Ascending aorta (tissue), 2 donors: ENCODE measurements around the gene DHX38. TPM values are rescaled to one million over a fixed set of nuclear protein-coding genes. Genes with fewer than 3 reads are reported as not detected.
"Not testable (repeated sequence)": the region's sequence is repeated elsewhere in the genome, so short reads cannot be mapped to it uniquely, and the experiment has no call there.

Experiments used
- DNase-seq, 2 donors: peaks; one replicate each; pipeline ENCODE4 v3.0.0-alpha.2; 2019; ENCODE audit warnings: low spot score in 2 of 2
- H3K27ac ChIP-seq, 2 donors: fragments of 200-600 bp; sonication (generic); one replicate each; pipeline ENCODE4 v1.5.1; 2016 to 2017; ENCODE audit warnings: mild to moderate bottlenecking in 1 of 2
- H3K27me3 ChIP-seq: fragments of 200-600 bp; sonication (generic); one replicate; pipeline ENCODE4 v1.5.1; 2017
- H3K36me3 ChIP-seq, 2 donors: fragments of 200-600 bp; sonication (generic); one replicate each; pipeline ENCODE4 v1.5.1; 2016
- H3K4me1 ChIP-seq, 2 donors: fragments of 200-600 bp; sonication (generic); one replicate each; pipeline ENCODE4 v1.5.1; 2016 to 2017; ENCODE audit warnings: mild to moderate bottlenecking in 1 of 2
- H3K4me3 ChIP-seq, 2 donors: fragments of 200-600 bp; sonication (generic); one replicate each; pipeline ENCODE4 v1.5.1; 2016 to 2017; ENCODE audit warnings: mild to moderate bottlenecking in 1 of 2
- H3K9me3 ChIP-seq, 2 donors: fragments of 200-600 bp; sonication (generic); one replicate each; pipeline ENCODE4 v1.5.1; 2016
- CTCF ChIP-seq, 3 experiments: fragments of 200-600 bp in 2 of 3; fragments of 450-650 bp in 1 of 3; sonication (generic) in 2 of 3; IDR thresholded peaks; one replicate each; pipeline ENCODE4 v1.5.1; 2016 to 2019; ENCODE audit warnings: antibody characterized with exemption in 3 of 3, mild to moderate bottlenecking in 1 of 3, moderate library complexity in 1 of 3
- intact Hi-C: fragments of 100-400 bp; cut with DNase I; formaldehyde crosslinking; loops from one replicate; pipeline ENCODE4 v1.15.1; 2023
- total RNA-seq: library from RNA; depleted of rRNA; stranded (reverse); fragments of >200 nt; gene quantifications from one replicate; pipeline ENCODE4 v1.1.0, GENCODE V29; 2016

The DHX38 gene
- total RNA-seq, 1 donor from 2014 or later, result 11.7 TPM

- H3K27ac ChIP-seq, result no peak overlapping the region
- no peaks in the 10 kb centered on the region for H3K36me3 ChIP-seq
- no peak for DNase-seq
- peaks cover 0 to 6% of the 10 kb centered on the region in 2 donors for H3K9me3 ChIP-seq
- no peak for TF ChIP-seq CTCF (IDR thresholded peaks at IDR 0.05)
- no peaks in the 10 kb centered on the region for H3K27me3 ChIP-seq
- intact Hi-C loops, result no loop called here
- H3K4me3 ChIP-seq, result no peak overlapping the region
- H3K4me1 ChIP-seq, result no peaks in the 10 kb centered on the region
Measured at GRCh38 chr16:72051818-72052217, 41.8 kb upstream of the DHX38 start.

GRCh38 chr16:72054254-72054847 lies 39.3 kb upstream of the DHX38 start, which contains the start of gene HP:
Gene HP (plus strand): TSS chr16:72054505. CDS start chr16:72054653, 148 bp downstream.
- H3K4me1 ChIP-seq, H3K27ac ChIP-seq, H3K27me3 ChIP-seq, H3K4me3 ChIP-seq, DNase-seq, intact Hi-C loops, H3K9me3 ChIP-seq, H3K36me3 ChIP-seq: not testable (repeated sequence)

GRCh38 chr16:72055911-72056310 lies 37.7 kb upstream of the DHX38 start:
- no peaks in the 10 kb centered on the region for H3K36me3 ChIP-seq
- H3K4me3 ChIP-seq, result no peak overlapping the region
- H3K27me3 ChIP-seq, result no peaks in the 10 kb centered on the region
- no peak overlapping the region for H3K27ac ChIP-seq
- no peaks in the 10 kb centered on the region for H3K4me1 ChIP-seq
- intact Hi-C loops, result no loop called here
- no peak for DNase-seq
- TF ChIP-seq CTCF (IDR thresholded peaks at IDR 0.05), result no peak
- no peaks in the 10 kb centered on the region for H3K9me3 ChIP-seq

GRCh38 chr16:72057313-72057712 lies 36.3 kb upstream of the DHX38 start:
- H3K27ac ChIP-seq, H3K27me3 ChIP-seq, H3K4me1 ChIP-seq, H3K9me3 ChIP-seq, H3K36me3 ChIP-seq, DNase-seq, intact Hi-C loops, H3K4me3 ChIP-seq: not testable (repeated sequence)

- DNase-seq, H3K4me3 ChIP-seq, H3K36me3 ChIP-seq, intact Hi-C loops, H3K27ac ChIP-seq, H3K9me3 ChIP-seq, H3K4me1 ChIP-seq, H3K27me3 ChIP-seq: not testable (repeated sequence)
Measured at GRCh38 chr16:72059060-72059459, 34.6 kb upstream of the DHX38 start.

GRCh38 chr16:72060405-72060804 lies 33.2 kb upstream of the DHX38 start:
- no peaks in the 10 kb centered on the region for H3K9me3 ChIP-seq
- no peaks in the 10 kb centered on the region for H3K36me3 ChIP-seq
- no peak for TF ChIP-seq CTCF (IDR thresholded peaks at IDR 0.05)
- intact Hi-C loops, result no loop called here
- no peaks in the 10 kb centered on the region for H3K4me1 ChIP-seq
- H3K27ac ChIP-seq, result no peak overlapping the region
- H3K27me3 ChIP-seq, result no peaks in the 10 kb centered on the region
- DNase-seq, result no peak
- no peak overlapping the region for H3K4me3 ChIP-seq

- H3K27me3 ChIP-seq, result no peaks in the 10 kb centered on the region
- no peak overlapping the region for H3K27ac ChIP-seq
- no peaks in the 10 kb centered on the region for H3K9me3 ChIP-seq
- no peaks in the 10 kb centered on the region for H3K36me3 ChIP-seq
- no peak for DNase-seq
- H3K4me3 ChIP-seq, result no peak overlapping the region
- intact Hi-C loops, result no loop called here
- H3K4me1 ChIP-seq, result no peaks in the 10 kb centered on the region
- no peak for TF ChIP-seq CTCF (IDR thresholded peaks at IDR 0.05)
Measured at GRCh38 chr16:72061564-72061963, 32.1 kb upstream of the DHX38 start.
